ENCODE results near the gene PLIN5. TPM values are rescaled to one million over a fixed set of nuclear protein-coding genes. Genes with fewer than 3 reads are reported as not detected.

The PLIN5 gene
- total RNA-seq, 1 donor from 2014 or later: 73.5 TPM

- peak; percentile 66 for DNase-seq
- Histone ChIP-seq H3K27me3 (ENCODE audit: low read depth) (peaks cover 28% of the 10 kb centered on the region), H3K36me3 (peaks cover 11% of the 10 kb centered on the region), H3K9me3 (replicated peaks) (no peaks in the 10 kb centered on the region), H3K4me1 (peaks cover 45% of the 10 kb centered on the region), H3K27ac (replicated peaks) (peak overlapping the region; percentile 96), H3K4me3 (peak overlapping the region; percentile 74)
- TF ChIP-seq CTCF (IDR thresholded peaks at IDR 0.05; ENCODE audit: borderline replicate concordance): no peak
- intact Hi-C loops (cut with micrococcal nuclease): no loop called here
These were observed 15.3 kb downstream of the PLIN5 start for GRCh38 chr19:4519521-4520277.

- no peak for TF ChIP-seq CTCF (IDR thresholded peaks at IDR 0.05; ENCODE audit: borderline replicate concordance)
- peaks cover 13% of the 10 kb centered on the region for H3K36me3 ChIP-seq
- intact Hi-C loops (cut with micrococcal nuclease): no loop called here
- H3K4me3 ChIP-seq: peak overlapping the region; percentile 74
- H3K27me3 ChIP-seq (ENCODE audit: low read depth): peaks cover 28% of the 10 kb centered on the region
- H3K9me3 ChIP-seq (replicated peaks): no peaks in the 10 kb centered on the region
- DNase-seq: no peak
- H3K27ac ChIP-seq (replicated peaks): peak overlapping the region; percentile 96
- peaks cover 51% of the 10 kb centered on the region for H3K4me1 ChIP-seq
These were observed 15.9 kb downstream of the PLIN5 start for GRCh38 chr19:4519172-4519496.

GRCh38 chr19:4518345-4519171 is 16.5 kb downstream of the PLIN5 start, which contains the start of gene PLIN4:
Gene PLIN4, minus strand, starts transcription at chr19:4518486. Its CDS starts 214 bp downstream, at chr19:4518272.
- intact Hi-C loops (cut with micrococcal nuclease): no loop called here
- H3K4me3 ChIP-seq: peak within 1 kb of the TSS; percentile 74

GRCh38 chr19:4517451-4518057 is 17.5 kb downstream of the PLIN5 start:
- peaks cover 28% of the 10 kb centered on the region for H3K27me3 ChIP-seq (ENCODE audit: low read depth)
- no peak for DNase-seq
- H3K27ac ChIP-seq (replicated peaks): peak overlapping the region; percentile 96
- no peak for TF ChIP-seq CTCF (IDR thresholded peaks at IDR 0.05; ENCODE audit: borderline replicate concordance)
- peaks cover 62% of the 10 kb centered on the region for H3K4me1 ChIP-seq
- intact Hi-C loops (cut with micrococcal nuclease): no loop called here
- H3K36me3 ChIP-seq: peaks cover 22% of the 10 kb centered on the region
- H3K9me3 ChIP-seq (replicated peaks): no peaks in the 10 kb centered on the region
- H3K4me3 ChIP-seq: peak overlapping the region; percentile 74

More at GRCh38 chr19:4518345-4519171, 16.5 kb downstream of the PLIN5 start, which contains the start of gene PLIN4:
- TF ChIP-seq CTCF (IDR thresholded peaks at IDR 0.05; ENCODE audit: borderline replicate concordance): no peak
- peaks cover 28% of the 10 kb centered on the region for H3K27me3 ChIP-seq (ENCODE audit: low read depth)
- H3K4me1 ChIP-seq: peaks cover 56% of the 10 kb centered on the region
- no peaks in the 10 kb centered on the region for H3K9me3 ChIP-seq (replicated peaks)
- peak within 1 kb of the TSS; percentile 96 for H3K27ac ChIP-seq (replicated peaks)
- peaks cover 18% of the 10 kb centered on the region for H3K36me3 ChIP-seq
- DNase-seq: peak; percentile 85

GRCh38 chr19:4516939-4517300 is 18.1 kb downstream of the PLIN5 start:
- H3K36me3 ChIP-seq: peaks cover 22% of the 10 kb centered on the region
- intact Hi-C loops (cut with micrococcal nuclease): no loop called here
- H3K9me3 ChIP-seq (replicated peaks): no peaks in the 10 kb centered on the region
- H3K27ac ChIP-seq (replicated peaks): peak overlapping the region; percentile 96
- H3K4me3 ChIP-seq: peak overlapping the region; percentile 74
- peaks cover 28% of the 10 kb centered on the region for H3K27me3 ChIP-seq (ENCODE audit: low read depth)
- no peak for TF ChIP-seq CTCF (IDR thresholded peaks at IDR 0.05; ENCODE audit: borderline replicate concordance)
- H3K4me1 ChIP-seq: peaks cover 63% of the 10 kb centered on the region
- DNase-seq: peak; percentile 54
